ENCODE measurements around the gene AMOTL2.

DNA sequence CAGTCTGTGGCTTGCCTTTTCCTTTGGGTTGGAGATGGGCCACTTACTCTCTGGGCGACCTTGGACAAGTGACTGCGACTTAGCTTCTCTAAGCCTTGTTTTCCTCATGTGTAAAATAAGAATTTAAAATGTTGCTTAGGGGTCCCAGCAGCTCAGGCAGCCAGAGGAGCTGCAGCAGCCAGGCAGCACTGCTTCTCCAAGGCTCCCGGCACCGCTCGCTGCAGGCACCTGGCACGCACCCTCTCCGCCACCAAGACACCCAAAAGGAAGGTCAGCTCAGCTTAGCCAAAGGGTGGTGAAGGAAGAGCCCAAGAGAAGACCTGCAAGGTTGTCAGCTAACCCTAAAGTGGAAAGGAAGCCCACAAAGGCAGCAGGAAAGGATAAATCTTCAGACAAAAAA is 10.7 kb upstream of the AMOTL2 start:
- TF ChIP-seq NFIC (IDR thresholded peaks at IDR 0.05; ENCODE audit: low read depth, low read length) = no peak
- TF ChIP-seq, protein P1, sequence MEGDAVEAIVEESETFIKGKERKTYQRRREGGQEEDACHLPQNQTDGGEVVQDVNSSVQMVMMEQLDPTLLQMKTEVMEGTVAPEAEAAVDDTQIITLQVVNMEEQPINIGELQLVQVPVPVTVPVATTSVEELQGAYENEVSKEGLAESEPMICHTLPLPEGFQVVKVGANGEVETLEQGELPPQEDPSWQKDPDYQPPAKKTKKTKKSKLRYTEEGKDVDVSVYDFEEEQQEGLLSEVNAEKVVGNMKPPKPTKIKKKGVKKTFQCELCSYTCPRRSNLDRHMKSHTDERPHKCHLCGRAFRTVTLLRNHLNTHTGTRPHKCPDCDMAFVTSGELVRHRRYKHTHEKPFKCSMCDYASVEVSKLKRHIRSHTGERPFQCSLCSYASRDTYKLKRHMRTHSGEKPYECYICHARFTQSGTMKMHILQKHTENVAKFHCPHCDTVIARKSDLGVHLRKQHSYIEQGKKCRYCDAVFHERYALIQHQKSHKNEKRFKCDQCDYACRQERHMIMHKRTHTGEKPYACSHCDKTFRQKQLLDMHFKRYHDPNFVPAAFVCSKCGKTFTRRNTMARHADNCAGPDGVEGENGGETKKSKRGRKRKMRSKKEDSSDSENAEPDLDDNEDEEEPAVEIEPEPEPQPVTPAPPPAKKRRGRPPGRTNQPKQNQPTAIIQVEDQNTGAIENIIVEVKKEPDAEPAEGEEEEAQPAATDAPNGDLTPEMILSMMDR (IDR thresholded peaks at IDR 0.05 in 2 of 3, conservative IDR thresholded peaks at IDR 0.05 in 1 of 3; ENCODE audit: control insufficient read depth in 2 of 3, extremely low read depth in 1 of 3, insufficient read depth in 1 of 3, low read depth in 3 of 3, low read length in 3 of 3) = no peak
- TF ChIP-seq POLR2AphosphoS5 (IDR thresholded peaks at IDR 0.05; ENCODE audit: low read length) = no peak
